PC-9 (cell line): ENCODE data around the gene FHL1. TPM values are rescaled to one million over a fixed set of nuclear protein-coding genes. Genes with fewer than 3 reads are reported as not detected.

ENCODE experiments used
- BruUV-seq: library from RNA; stranded (reverse); fragments of 400-500 nt; replicated peaks from 2 replicates; lab custom pipeline; 2021; lab: Mats Ljungman, UMichigan
- CTCF ChIA-PET: fragments of 300-600 bp; sonication (Branson Sonifier 250); formaldehyde crosslinking; loops from one replicate; lab custom pipeline; 2022; ENCODE audit warnings: antibody characterized with exemption; lab: Charles Lee
- POLR2A ChIA-PET: fragments of 300-600 bp; sonication (Branson Sonifier 250); formaldehyde crosslinking; loops from one replicate; lab custom pipeline; 2022; ENCODE audit warnings: antibody characterized with exemption; ENCODE audit not compliant: unreplicated experiment; lab: Charles Lee
- DNase-seq, 2 experiments: peaks; one replicate each; pipeline versions ENCODE4 v3.0.0 to v3.0.0-alpha.2; 2015 to 2022; ENCODE audit warnings: mixed read lengths in 1 of 2
- H2AFZ ChIP-seq: fragments of 200-600 bp; sonication (generic); 2 replicates; pipeline ENCODE4 v1.8.1; 2017; ENCODE audit warnings: antibody characterized with exemption
- H3F3A ChIP-seq: fragments of 200-600 bp; sonication (generic); 2 replicates; pipeline ENCODE4 v1.8.1; 2017; ENCODE audit warnings: antibody characterized with exemption, mild to moderate bottlenecking, low read depth; ENCODE audit not compliant: insufficient read depth
- H3K27ac ChIP-seq: fragments of 200-600 bp; sonication (generic); 2 replicates; pipeline ENCODE4 v1.6.1; 2016; ENCODE audit warnings: mixed run types
- H3K27me3 ChIP-seq: fragments of 200-600 bp; sonication (generic); 2 replicates; pipeline ENCODE4 v1.6.1; 2016; ENCODE audit warnings: low read depth, mixed run types; ENCODE audit not compliant: insufficient read depth
- H3K36me3 ChIP-seq: fragments of 200-600 bp; sonication (generic); 2 replicates; pipeline ENCODE4 v1.6.1; 2016; ENCODE audit warnings: low read depth, mixed run types
- H3K4me1 ChIP-seq: fragments of 200-600 bp; sonication (generic); replicated peaks from 2 replicates; pipeline ENCODE4 v1.6.1; 2016; ENCODE audit warnings: mixed run types; ENCODE audit not compliant: insufficient read depth
- H3K4me2 ChIP-seq: fragments of 200-600 bp; sonication (generic); 2 replicates; pipeline ENCODE4 v1.6.1; 2017; ENCODE audit warnings: mixed run types
- H3K4me3 ChIP-seq: fragments of 200-600 bp; sonication (generic); 2 replicates; pipeline ENCODE4 v1.6.1; 2016; ENCODE audit warnings: mixed run types
- H3K79me2 ChIP-seq: fragments of 200-600 bp; sonication (generic); 2 replicates; pipeline ENCODE4 v1.6.1; 2017; ENCODE audit warnings: low read depth, mixed run types
- H3K9me2 ChIP-seq: fragments of 200-600 bp; sonication (generic); 2 replicates; pipeline ENCODE4 v1.8.1; 2017; ENCODE audit warnings: mild to moderate bottlenecking; ENCODE audit not compliant: insufficient read depth
- H3K9me3 ChIP-seq: fragments of 200-600 bp; sonication (generic); 2 replicates; pipeline ENCODE4 v1.8.1; 2016; ENCODE audit warnings: low read depth; ENCODE audit not compliant: insufficient read depth
- H4K20me1 ChIP-seq: fragments of 200-600 bp; sonication (generic); 2 replicates; pipeline ENCODE4 v1.8.1; 2017; ENCODE audit not compliant: insufficient read depth
- EZH2 ChIP-seq: fragments of 200-600 bp; sonication (generic); IDR thresholded peaks from 2 replicates; pipeline ENCODE4 v1.8.0; 2017; ENCODE audit warnings: antibody characterized with exemption, low read depth
- intact Hi-C: fragments of 100-400 bp; cut with micrococcal nuclease; formaldehyde crosslinking; loops from one replicate; pipeline ENCODE4 v1.10.0; 2022; ENCODE audit not compliant: unreplicated experiment
- total RNA-seq: library from RNA; stranded (reverse); gene quantifications from 2 replicates; pipeline ENCODE4 v1.2.3, GENCODE V29; 2021
- TF ChIP-seq, protein P1 (sequence below): fragments of 200-600 bp; sonication (generic); conservative IDR thresholded peaks from 2 replicates; pipeline ENCODE4 v1.6.1; 2017; ENCODE audit warnings: mixed run types, antibody characterized with exemption, mild to moderate bottlenecking, moderate library complexity

FHL1 gene
- total RNA-seq, 1 experiment from 2014 or later = 0.65 TPM

DNA sequence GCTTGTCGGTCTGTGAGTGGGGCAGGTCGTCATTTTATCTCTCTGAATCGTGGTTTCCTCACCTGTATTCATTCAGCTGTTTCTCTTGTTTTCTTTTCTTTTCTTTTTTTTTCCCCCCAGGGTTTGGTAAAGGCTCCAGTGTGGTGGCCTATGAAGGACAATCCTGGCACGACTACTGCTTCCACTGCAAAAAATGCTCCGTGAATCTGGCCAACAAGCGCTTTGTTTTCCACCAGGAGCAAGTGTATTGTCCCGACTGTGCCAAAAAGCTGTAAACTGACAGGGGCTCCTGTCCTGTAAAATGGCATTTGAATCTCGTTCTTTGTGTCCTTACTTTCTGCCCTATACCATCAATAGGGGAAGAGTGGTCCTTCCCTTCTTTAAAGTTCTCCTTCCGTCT is 62.4 kb downstream of the FHL1 start:
- Histone ChIP-seq H3F3A (peaks cover 2% of the 10 kb centered on the region; the same call in 1 of the 2 replicates), H3K27ac (no peak overlapping the region), H3K36me3 (no peaks in the 10 kb centered on the region), H3K4me1 (peaks cover 17% of the 10 kb centered on the region), H3K4me2 (no peak overlapping the region), H3K9me2 (no peaks in the 10 kb centered on the region), H3K79me2 (no peaks in the 10 kb centered on the region), H3K27me3 (no peaks in the 10 kb centered on the region), H2AFZ (no peak overlapping the region), H4K20me1 (no peaks in the 10 kb centered on the region), H3K4me3 (no peak overlapping the region), H3K9me3 (no peaks in the 10 kb centered on the region)
- no TSS peak for BruUV-seq
- ChIA-PET POLR2A (no interaction called here), CTCF (interaction anchor here (1.0 kb wide), 2 partner anchors 47 to 182 kb away, joined by 3 to 5 read pairs; no protein-coding TSS in a partner anchor)
- TF ChIP-seq, protein P1, sequence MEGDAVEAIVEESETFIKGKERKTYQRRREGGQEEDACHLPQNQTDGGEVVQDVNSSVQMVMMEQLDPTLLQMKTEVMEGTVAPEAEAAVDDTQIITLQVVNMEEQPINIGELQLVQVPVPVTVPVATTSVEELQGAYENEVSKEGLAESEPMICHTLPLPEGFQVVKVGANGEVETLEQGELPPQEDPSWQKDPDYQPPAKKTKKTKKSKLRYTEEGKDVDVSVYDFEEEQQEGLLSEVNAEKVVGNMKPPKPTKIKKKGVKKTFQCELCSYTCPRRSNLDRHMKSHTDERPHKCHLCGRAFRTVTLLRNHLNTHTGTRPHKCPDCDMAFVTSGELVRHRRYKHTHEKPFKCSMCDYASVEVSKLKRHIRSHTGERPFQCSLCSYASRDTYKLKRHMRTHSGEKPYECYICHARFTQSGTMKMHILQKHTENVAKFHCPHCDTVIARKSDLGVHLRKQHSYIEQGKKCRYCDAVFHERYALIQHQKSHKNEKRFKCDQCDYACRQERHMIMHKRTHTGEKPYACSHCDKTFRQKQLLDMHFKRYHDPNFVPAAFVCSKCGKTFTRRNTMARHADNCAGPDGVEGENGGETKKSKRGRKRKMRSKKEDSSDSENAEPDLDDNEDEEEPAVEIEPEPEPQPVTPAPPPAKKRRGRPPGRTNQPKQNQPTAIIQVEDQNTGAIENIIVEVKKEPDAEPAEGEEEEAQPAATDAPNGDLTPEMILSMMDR = no peak
- no peak for DNase-seq
- intact Hi-C loops = loop anchor here (5.0 kb wide), 1 partner anchor 42 kb away; no protein-coding TSS in a partner anchor

DNA sequence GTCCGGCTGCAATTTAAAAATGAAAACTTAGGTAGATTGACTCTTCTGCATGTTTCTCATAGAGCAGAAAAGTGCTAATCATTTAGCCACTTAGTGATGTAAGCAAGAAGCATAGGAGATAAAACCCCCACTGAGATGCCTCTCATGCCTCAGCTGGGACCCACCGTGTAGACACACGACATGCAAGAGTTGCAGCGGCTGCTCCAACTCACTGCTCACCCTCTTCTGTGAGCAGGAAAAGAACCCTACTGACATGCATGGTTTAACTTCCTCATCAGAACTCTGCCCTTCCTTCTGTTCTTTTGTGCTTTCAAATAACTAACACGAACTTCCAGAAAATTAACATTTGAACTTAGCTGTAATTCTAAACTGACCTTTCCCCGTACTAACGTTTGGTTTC is 62.9 kb downstream of the FHL1 start:
- Histone ChIP-seq H3K4me1 (peaks cover 17% of the 10 kb centered on the region), H3K79me2 (no peaks in the 10 kb centered on the region), H3K9me2 (no peaks in the 10 kb centered on the region), H3K27me3 (no peaks in the 10 kb centered on the region), H3K4me2 (no peak overlapping the region), H3K36me3 (no peaks in the 10 kb centered on the region), H3K27ac (no peak overlapping the region), H3K4me3 (no peak overlapping the region), H2AFZ (no peak overlapping the region), H4K20me1 (no peaks in the 10 kb centered on the region), H3K9me3 (no peaks in the 10 kb centered on the region), H3F3A (peaks cover 7% of the 10 kb centered on the region; the same call in 1 of the 2 replicates)
- no TSS peak for BruUV-seq
- intact Hi-C loops = loop anchor here (5.0 kb wide), 1 partner anchor 43 kb away; no protein-coding TSS in a partner anchor
- no peak for TF ChIP-seq EZH2
- TF ChIP-seq, protein P1 = no peak
- DNase-seq = no peak
- ChIA-PET POLR2A (no interaction called here), CTCF (no interaction called here)

DNA sequence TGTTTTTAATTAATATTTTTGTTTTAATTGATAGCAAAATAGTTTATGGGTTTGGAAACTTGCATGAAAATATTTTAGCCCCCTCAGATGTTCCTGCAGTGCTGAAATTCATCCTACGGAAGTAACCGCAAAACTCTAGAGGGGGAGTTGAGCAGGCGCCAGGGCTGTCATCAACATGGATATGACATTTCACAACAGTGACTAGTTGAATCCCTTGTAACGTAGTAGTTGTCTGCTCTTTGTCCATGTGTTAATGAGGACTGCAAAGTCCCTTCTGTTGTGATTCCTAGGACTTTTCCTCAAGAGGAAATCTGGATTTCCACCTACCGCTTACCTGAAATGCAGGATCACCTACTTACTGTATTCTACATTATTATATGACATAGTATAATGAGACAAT is 63.5 kb downstream of the FHL1 start:
- no peak overlapping the region for H3K4me3 ChIP-seq
- H3K27ac ChIP-seq = no peak overlapping the region
- no peaks in the 10 kb centered on the region for H3K79me2 ChIP-seq
- no peaks in the 10 kb centered on the region for H3K27me3 ChIP-seq
- BruUV-seq = no TSS peak
- intact Hi-C loops = loop anchor here (5.0 kb wide), 1 partner anchor 44 kb away; no protein-coding TSS in a partner anchor
- CTCF ChIA-PET = no interaction called here
- no peaks in the 10 kb centered on the region for H4K20me1 ChIP-seq
- no peaks in the 10 kb centered on the region; the same call in 1 of the 2 replicates for H3K36me3 ChIP-seq
- no peak overlapping the region for H3K4me2 ChIP-seq
- H3K4me1 ChIP-seq = peaks cover 19% of the 10 kb centered on the region
- no peak overlapping the region for H2AFZ ChIP-seq
- no peaks in the 10 kb centered on the region for H3K9me2 ChIP-seq
- no peaks in the 10 kb centered on the region for H3K9me3 ChIP-seq
- peaks cover 11% of the 10 kb centered on the region; the same call in 1 of the 2 replicates for H3F3A ChIP-seq
- no peak for DNase-seq
- TF ChIP-seq, protein P1 = no peak
- no peak for TF ChIP-seq EZH2
- POLR2A ChIA-PET = no interaction called here
